Astrocyte of the cerebellum (primary cell): ENCODE data around the gene STC2.

ENCODE experiments used
- DNase-seq: peaks from one replicate; pipeline ENCODE4 v3.0.0-alpha.2; 2011; ENCODE audit warnings: low read depth
- H3K4me3 ChIP-seq: 2 replicates; pipeline ENCODE4 v1.5.1; 2011; ENCODE audit warnings: mild to moderate bottlenecking, low read depth, low read length, moderate library complexity
- in situ Hi-C: cut with HindIII; loops from 2 replicates; pipeline ENCODE4 v1.10.0; 2017; ENCODE audit warnings: low sequenced_read_pairs
- TF ChIP-seq, protein P1 (sequence below): IDR thresholded peaks from 2 replicates; pipeline ENCODE4 v1.5.1; 2012; ENCODE audit warnings: low read length, low read depth, moderate library complexity, mild to moderate bottlenecking; ENCODE audit errors: missing control alignments

The STC2 gene

DNA sequence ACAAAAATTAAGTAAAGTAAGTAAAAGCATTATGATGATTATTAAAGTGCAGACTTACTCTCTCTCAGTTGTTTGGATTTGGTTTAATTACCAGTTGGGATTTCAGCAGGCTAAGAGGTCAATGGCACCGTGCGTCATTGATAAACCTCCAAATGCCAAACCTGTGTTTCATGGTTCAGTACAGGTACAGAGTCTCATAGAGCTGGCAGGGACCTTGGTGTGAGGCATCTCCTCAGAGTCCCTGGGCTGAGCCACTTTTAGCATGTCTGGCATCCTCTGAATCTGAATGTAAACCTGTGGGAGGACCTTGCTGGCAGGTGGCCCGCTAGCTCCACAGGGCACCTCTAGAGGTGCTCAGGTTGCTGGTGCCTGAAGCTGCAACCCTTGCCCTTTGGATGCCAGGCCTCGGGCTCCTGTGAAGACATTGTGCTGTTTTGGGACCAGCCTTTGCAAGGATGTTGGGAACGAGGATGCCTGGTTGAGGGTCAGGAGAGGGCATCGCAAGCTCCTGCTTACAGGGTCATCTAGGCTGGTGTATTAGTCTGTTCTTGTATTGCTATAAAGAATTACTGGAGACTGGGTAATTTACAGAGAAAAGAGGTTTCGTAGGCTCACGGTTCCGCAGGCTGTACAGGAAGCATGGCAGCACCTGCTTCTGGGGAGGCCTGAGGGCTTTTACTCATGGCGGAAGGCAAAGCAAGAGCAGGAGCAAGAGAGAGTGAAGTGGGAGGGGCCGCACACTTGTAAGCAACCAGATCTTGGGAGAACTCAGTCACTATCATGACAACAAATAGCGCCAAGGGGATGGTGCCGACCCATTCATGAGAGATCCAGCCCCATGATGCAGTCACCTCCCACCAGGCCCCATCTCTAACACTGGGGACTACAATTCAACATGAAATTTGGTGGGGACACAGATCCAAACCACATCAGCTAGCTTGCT lies 14.9 kb upstream of the STC2 start:
- TF ChIP-seq, protein P1, sequence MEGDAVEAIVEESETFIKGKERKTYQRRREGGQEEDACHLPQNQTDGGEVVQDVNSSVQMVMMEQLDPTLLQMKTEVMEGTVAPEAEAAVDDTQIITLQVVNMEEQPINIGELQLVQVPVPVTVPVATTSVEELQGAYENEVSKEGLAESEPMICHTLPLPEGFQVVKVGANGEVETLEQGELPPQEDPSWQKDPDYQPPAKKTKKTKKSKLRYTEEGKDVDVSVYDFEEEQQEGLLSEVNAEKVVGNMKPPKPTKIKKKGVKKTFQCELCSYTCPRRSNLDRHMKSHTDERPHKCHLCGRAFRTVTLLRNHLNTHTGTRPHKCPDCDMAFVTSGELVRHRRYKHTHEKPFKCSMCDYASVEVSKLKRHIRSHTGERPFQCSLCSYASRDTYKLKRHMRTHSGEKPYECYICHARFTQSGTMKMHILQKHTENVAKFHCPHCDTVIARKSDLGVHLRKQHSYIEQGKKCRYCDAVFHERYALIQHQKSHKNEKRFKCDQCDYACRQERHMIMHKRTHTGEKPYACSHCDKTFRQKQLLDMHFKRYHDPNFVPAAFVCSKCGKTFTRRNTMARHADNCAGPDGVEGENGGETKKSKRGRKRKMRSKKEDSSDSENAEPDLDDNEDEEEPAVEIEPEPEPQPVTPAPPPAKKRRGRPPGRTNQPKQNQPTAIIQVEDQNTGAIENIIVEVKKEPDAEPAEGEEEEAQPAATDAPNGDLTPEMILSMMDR = no peak
- in situ Hi-C loops = no loop called here
- no peak for DNase-seq
- H3K4me3 ChIP-seq = no peak overlapping the region

DNA sequence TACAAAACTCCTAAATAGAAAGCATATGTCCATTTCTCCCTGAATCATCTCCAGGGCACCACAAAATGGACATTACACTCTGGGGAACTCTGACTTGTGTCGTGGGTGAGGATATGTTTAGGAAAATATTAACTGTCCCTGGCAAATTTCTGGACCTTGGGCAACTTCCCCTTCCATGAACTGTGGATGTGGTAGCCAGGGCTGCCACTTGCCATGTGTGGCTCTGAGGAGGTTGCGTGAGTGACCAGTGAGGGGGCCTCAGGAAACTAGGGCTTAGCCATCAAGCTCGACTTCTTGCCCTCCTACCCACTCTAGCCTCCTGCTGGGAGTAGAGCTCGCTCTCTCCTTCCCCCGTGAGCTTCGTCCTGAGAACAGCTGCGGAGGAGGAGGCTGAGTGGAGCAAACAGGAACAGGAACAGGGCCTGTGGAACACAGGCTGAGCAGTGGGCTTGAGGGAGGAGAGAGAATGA lies 13.8 kb upstream of the STC2 start:
- in situ Hi-C loops = no loop called here
- no peak overlapping the region for H3K4me3 ChIP-seq
- TF ChIP-seq, protein P1 = no peak
- no peak for DNase-seq

DNA sequence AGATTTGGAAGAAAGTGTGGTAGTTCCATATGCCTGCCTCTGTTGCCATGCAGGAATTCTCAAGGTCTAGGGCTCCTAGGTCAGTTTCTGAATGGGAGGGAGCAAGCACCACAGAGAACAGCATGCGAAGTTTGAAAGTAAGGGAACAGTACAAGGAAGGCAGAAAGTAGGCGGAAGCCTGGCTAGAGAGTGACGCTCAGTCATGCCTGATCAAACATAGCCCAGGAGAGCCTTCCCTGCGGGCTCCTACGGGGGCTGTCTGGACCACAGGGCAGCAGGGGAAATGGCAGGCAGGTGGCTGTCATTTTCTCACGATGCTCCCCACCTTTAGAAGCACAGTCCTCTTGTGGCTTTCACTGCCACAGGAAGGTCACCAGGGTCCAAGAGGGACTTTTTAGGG lies 12.8 kb upstream of the STC2 start:
- H3K4me3 ChIP-seq = no peak overlapping the region
- in situ Hi-C loops = no loop called here
- DNase-seq = no peak
- TF ChIP-seq, protein P1 = no peak

DNA sequence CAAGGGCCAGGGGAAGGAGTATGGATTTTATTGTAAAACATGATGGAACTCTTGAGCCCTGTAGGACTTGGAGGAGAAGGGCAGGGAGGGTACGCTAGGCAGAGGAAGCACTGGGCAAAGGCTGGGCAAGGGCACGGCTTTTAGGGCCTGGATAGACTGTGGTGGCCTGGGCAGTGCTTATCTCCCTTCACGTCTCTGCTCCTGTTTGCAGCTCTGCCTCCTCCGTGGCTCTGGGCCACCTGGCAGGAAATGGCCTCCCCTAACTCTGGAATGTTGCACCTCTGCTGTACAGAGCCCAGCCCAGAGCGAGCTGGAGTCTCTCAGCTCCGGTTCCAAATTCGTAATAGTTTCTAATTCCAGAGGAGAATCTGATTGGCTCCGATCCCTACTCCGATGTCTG lies 12.2 kb upstream of the STC2 start:
- TF ChIP-seq, protein P1 = no peak
- in situ Hi-C loops = no loop called here
- no peak for DNase-seq
- no peak overlapping the region for H3K4me3 ChIP-seq

DNA sequence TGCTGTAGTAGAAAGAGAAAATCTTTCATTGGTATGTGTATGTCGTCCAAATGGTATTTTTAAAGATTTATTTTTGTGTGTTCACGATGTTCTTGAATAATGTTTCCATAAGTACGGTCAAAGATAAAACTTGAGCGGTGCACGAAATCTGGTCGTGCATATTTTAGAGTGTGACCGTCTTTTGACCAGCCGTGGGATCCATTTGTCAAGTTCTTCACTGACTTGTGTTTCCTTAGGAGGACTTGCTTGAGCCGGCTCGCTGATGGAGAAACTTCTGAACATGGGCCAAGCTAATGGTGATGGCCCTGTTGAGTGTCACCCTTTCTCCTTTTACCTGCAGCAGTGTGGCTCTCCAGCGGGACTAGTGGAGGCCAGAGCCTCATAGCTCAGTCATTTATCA lies 11.1 kb upstream of the STC2 start:
- H3K4me3 ChIP-seq = no peak overlapping the region
- in situ Hi-C loops = no loop called here
- no peak for DNase-seq
- TF ChIP-seq, protein P1 = no peak

DNA sequence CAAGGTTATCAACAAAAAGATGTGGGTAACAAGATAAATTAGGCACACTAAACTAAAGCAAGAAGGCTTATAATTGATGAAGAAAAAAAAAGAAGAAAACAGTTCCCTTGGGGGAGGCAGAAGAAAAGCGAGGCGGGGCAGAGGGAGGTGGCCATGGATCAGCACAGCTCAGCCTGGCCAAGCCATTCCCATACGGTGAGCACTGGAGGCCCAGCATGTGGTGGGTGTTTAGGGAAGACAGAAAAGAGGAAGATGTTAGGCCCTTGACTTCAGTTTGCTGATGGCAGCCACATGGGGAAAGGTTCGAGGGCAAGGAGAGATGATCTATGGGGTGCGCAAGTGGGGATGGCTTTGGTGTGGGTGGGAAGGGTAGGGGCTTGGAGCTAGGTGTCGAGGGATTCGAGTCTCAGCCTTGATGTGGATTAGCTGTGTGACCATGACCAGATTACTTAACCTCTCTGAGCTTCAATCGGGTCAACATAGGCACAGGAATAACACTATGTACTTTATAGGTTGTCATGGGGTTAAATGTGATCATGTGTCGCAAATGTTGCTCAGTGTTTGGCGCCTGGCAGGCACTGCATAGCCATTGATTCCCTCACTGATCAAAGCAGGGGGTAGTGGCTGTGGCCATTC lies 10.3 kb upstream of the STC2 start:
- TF ChIP-seq, protein P1 = no peak
- DNase-seq = no peak
- in situ Hi-C loops = no loop called here
- H3K4me3 ChIP-seq = no peak overlapping the region
